GM12872 (cell line): ENCODE data around the gene COPRS.

ENCODE experiments used
- TF ChIP-seq, protein P1 (sequence below): IDR thresholded peaks from 3 replicates; pipeline ENCODE4 v1.5.1; 2011; ENCODE audit warnings: low read depth, mild to moderate bottlenecking, low read length, moderate library complexity; ENCODE audit not compliant: insufficient read depth

Gene COPRS

DNA sequence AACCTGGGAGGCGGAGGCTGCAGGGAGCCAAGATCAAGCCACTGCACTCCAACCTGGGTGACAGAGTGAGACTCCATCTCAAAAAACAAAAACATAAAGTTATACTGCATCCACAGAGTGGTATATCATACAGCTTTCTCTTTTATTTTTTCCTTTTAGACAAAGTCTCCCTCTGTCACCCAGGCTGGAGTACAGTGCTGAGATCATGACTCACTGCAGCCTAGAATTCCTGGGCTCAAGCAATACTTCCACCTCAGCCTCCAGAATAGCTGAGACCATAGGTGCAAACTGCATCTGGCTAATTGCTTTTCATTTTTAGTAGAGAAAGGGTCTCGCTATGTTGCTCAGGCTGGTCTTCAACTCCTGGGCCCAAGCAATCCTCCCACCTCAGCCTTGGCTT, 10.0 kb upstream of the COPRS start:
- TF ChIP-seq, protein P1, sequence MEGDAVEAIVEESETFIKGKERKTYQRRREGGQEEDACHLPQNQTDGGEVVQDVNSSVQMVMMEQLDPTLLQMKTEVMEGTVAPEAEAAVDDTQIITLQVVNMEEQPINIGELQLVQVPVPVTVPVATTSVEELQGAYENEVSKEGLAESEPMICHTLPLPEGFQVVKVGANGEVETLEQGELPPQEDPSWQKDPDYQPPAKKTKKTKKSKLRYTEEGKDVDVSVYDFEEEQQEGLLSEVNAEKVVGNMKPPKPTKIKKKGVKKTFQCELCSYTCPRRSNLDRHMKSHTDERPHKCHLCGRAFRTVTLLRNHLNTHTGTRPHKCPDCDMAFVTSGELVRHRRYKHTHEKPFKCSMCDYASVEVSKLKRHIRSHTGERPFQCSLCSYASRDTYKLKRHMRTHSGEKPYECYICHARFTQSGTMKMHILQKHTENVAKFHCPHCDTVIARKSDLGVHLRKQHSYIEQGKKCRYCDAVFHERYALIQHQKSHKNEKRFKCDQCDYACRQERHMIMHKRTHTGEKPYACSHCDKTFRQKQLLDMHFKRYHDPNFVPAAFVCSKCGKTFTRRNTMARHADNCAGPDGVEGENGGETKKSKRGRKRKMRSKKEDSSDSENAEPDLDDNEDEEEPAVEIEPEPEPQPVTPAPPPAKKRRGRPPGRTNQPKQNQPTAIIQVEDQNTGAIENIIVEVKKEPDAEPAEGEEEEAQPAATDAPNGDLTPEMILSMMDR: no peak

DNA sequence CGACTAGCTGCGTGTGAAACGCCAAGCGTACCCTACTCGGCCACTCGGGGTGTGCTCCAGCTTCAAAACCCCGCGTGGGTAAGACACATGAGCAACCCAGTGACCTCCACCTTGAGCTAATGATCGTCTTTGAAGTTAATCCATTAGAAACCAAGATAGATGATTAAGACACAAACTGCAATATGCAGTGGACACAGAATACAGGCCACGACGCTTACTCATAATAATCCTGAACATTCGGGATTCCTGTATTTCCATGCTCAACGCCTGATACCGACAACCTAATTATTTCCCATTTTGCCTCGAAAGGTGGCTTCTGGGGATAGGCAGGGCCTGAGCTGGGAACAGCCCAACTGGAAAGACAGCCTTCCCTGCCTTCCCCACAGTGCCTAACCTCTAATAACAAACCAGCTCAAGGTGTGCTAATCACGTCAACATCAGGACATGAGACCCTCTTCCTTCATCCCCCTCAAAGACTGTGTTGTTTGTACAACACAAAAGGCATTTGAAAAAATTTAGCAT, 504 bp upstream of the COPRS start:
- TF ChIP-seq, protein P1: no peak

DNA sequence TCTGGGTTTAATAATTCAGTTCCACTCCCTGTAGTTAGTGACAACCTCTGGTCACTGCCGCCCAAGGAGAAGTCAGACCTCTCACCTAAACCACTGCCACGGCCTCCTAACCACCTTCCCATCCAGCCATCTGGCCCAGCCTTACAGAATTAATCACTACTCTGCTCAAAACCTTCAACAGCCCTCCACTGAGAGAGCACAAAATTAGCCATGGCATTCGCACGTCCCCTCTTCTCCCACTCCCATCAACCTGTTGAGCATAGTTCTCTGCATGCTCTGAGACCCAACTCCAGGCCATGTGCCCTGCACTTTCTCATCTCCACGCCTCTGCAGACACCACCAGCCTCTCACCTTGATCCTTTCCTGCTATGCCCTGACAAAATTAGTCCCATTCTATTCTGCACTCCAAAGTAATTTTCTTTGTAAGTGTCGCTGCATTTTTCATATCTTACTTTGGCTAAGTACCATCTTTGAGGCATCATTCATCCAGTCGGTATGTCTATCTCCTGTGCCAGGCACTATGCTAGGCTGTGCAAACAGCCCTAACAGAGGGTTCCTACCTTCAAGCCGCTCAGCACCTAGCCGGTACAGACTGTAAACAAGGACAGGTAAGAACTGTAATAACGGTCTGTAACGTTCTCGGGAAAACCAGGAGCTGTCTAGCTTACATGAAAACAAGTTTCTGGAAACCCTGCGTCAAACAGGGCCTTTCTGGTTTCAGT, 963 bp downstream of the COPRS start:
- TF ChIP-seq, protein P1: no peak

DNA sequence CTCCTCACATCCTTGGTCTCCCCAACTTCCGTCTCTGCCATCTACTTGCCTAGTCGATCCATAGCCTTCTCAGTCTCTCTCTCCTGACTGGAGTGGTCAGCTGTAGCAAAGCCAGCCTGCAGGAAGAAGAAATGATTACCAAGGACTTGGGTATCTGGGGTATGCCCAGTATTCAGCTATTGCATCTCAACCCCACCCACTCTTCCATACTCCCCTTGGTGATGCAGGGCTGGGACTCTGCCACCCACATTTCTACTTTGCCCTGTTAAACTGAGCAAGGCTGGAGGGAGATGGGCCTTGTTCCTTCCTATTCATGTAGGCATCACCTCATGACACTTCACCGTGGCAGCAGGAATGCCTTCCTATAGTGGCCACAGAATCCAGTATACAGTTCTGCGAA, 2.3 kb downstream of the COPRS start:
- TF ChIP-seq, protein P1: no peak

DNA sequence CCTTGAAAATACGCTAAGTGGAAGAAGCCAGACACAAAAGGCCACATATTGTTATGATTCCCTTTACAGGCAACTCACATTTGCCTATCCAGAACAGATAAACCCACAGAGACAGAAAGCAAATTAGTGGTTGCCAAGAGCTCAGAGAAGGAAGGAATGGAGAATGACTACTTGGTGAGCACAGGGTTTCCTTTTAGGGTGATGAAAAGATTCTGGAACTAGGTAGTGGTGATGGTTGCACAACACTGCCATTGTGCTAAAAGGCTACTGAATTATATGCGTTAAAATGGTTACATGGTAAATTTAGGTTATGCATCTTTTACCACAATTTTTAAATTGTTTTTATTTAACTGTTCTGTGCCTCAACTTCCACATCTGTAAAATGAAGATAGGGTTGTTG, 4.4 kb downstream of the COPRS start:
- TF ChIP-seq, protein P1: no peak

DNA sequence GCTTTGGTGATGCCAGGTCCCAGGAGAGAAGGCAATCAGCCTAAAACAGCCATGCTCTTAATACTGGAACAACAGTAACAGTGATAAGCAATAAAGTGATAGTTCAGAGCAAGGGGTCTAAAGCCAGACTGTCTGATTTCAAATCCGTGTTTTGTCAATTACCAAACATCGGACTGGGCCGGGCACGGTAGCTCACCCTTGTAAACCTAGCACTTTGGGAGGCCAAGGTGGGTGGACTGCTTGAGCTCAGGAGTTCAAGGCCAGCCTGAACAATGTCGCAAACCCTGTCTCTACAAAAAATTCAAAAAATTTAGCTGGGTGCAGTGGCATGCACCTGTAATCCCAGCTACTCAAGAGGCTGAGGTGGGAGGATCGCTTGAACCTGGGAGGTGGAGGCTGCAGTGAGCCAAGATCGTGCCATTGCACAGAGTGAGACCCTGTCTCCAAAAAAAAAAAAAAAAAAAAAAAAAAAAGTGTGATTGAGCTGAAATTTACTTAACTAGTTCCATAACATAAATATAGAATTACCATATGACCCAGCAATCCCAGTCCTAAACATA, 5.1 kb downstream of the COPRS start:
- TF ChIP-seq, protein P1: no peak

DNA sequence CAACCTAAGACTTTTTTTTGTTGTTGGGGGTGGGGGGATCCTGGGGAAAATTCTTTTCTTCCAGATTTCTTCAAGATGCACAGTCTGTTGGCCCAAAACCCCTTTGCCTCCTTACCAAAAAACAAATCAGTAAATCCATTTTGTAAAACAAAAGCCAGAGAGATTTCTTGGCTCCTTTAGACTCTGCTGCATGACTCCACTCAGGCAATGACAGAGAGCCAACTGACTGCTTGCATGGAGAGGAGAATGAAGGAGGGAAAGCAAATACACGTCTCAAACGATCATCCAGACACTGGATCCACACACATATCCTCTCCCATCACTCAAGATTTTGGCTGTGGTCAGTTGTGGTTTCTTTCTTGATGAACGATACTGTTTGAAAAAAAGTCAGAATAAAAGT, 13.8 kb downstream of the COPRS start:
- TF ChIP-seq, protein P1: no peak
